HuH-7 (cell line): ENCODE results near the gene PNN.
"Not testable (repeated sequence)": the region's sequence is repeated elsewhere in the genome, so short reads cannot be mapped to it uniquely, and the experiment has no call there.

Source experiments
- DNase-seq: peaks from one replicate; pipeline ENCODE4 v3.0.0; 2011; ENCODE audit warnings: low spot score

The PNN gene

DNA sequence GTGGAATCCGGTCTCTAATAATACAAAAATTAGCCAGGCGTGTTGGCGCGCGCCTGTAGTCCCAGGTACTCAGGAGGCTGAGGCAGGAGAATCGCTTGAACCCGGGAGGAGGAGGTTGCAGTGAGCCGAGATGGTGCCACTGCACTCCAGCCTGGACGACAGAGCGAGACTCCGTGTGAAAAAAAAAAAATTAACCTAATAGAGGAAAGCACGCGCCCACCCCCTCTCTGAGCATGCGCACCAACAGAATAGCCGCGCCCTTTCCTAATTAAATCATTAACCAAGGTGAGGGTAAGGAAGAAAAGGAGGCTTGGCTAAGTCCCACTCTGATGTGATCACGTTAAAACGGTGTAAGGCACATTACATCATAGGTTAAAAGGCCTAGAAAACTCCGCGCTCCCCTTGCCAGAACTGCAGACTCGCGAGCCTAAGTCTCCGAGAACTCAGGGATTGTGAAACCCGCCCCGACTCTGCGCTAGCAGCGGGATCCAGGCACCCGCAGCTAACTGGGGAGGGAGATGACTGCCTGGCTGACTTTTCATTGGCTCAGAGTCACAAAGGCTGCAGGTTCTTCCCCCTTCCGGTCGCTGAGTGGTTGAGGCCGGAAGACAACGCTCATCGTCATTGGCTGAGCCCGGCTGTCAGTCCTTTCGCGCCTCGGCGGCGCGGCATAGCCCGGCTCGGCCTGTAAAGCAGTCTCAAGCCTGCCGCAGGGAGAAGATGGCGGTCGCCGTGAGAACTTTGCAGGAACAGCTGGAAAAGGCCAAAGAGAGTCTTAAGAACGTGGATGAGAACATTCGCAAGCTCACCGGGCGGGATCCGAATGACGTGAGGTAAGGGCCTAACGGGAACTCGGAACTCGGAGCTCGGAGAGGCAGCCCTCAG is at the start of gene PNN:
Gene PNN, plus strand, starts transcription at position 695 of the 885 bp plus-strand sequence. Its CDS starts 26 bp downstream, at position 721.
- peak; percentile 78 for DNase-seq

DNA sequence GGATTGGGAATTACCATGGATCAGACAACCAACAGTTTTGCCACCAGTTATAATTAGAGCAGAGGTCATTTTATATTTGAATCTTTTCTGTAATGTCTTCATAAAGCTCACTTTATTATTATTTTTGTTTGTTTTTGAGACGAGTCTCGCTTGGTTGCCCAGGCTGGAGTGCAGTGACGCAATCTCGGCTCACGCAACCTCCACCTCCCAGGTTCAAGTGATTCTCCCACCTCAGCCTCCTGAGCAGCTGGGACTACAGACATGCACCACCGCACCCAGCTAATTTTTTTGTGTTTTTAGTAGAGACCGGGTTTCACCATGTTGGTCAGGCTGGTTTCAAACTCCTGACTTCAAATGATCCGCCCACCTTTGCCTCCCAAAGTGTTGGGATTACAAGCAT is 37.2 kb upstream of the PNN start:
- DNase-seq = not testable (repeated sequence)

DNA sequence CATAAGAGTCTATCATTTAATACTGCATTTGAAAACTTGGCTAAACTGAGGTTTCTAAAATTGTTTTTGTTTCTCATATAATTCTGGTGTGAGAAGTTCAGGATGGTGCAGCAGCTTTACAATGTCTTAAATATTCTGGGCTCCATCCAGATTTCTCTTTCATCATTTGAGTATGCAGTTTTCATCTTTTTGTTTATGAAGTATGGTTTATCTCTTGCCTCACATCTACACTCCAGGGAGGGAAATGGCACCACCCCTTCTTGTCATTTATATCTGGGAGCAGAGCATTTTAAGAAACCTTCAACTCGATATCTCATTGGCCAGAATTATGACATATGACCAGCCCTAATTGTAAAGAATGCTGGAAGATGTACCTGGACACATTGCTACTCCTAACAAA is 36.6 kb upstream of the PNN start:
- no peak for DNase-seq

- no peak for DNase-seq
These were observed 34.9 kb upstream of the PNN start for GRCh38 chr14:39140170-39140569.

- DNase-seq = not testable (repeated sequence)
These were observed 33.4 kb upstream of the PNN start for GRCh38 chr14:39141623-39142022.

GRCh38 chr14:39143226-39143625 is 31.8 kb upstream of the PNN start:
- not testable (repeated sequence) for DNase-seq

- DNase-seq = peak; percentile 32
These were observed 29.6 kb upstream of the PNN start for GRCh38 chr14:39145266-39145966.

GRCh38 chr14:39154594-39155189 is 20.4 kb upstream of the PNN start:
- no peak for DNase-seq

- no peak for DNase-seq
These were observed 17.6 kb upstream of the PNN start for GRCh38 chr14:39157491-39157890.

- DNase-seq = no peak
These were observed 16.7 kb upstream of the PNN start for GRCh38 chr14:39158222-39158858.

GRCh38 chr14:39160494-39160893 is 14.6 kb upstream of the PNN start:
- no peak for DNase-seq

DNA sequence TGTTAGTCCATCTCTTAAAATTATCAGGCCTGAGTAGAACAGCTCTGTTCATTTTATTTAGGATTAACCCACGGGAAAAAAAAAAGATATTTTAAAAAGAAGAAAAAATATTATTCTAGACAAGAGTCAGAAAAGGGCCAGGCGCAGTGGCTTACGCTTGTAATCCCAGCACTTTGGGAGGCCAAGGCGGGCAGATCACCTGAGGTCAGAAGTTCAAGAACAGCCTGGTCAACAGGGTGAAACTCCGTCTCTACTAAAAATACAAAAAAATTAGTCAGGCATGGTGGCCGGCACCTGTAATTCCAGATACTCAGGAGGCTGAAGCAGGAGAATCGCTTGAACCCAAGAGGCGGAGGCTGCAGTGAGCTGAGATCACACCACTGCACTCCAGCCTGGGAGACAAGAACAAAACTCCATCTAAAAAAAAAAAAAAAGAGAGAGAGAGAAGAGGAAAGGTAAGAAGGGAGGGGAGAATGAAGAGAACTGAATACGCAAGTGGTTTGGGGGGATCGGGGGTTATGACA is 7.2 kb upstream of the PNN start:
- not testable (repeated sequence) for DNase-seq

GRCh38 chr14:39168591-39168990 is 6.5 kb upstream of the PNN start:
- DNase-seq = no peak

DNA sequence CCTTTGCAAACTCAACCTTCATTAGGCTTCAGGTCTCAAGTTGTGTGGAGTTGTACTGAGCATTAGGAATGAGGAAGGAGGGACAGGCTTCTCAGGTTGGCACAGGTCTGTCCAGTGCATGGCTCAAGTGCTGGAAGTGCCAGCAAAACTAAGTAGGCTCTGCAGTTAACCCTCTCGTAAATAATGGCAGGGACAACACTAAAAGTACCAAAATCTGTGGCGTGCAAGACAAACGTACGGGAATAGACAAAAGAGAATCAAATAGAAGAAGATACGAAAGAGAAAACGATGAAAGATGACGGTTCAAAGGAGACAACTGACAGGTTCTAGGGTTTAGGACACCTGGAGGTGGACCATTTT is 5.5 kb upstream of the PNN start:
- DNase-seq = no peak

DNA sequence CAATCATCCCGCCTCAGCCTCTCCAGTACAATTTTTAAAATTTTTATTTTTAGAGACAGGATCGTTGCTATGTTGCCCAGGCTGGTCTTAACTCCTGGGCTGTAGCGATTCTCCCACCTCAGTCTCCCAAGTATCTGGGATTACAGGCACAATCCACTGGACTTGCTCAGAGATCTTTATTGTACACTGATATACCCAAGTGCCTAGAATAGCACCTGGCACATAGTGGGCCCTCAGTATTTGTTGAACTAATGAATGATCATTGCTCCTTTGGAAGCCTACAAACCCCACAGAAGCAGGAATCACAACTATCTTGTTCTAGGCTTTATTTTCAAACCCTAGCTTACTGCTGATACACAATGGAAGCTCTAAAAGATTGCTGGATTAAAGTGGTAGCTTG is 1.9 kb upstream of the PNN start:
- DNase-seq = no peak

- no peak for DNase-seq
These were observed 600 bp downstream of the PNN start for GRCh38 chr14:39175445-39176262.

DNA sequence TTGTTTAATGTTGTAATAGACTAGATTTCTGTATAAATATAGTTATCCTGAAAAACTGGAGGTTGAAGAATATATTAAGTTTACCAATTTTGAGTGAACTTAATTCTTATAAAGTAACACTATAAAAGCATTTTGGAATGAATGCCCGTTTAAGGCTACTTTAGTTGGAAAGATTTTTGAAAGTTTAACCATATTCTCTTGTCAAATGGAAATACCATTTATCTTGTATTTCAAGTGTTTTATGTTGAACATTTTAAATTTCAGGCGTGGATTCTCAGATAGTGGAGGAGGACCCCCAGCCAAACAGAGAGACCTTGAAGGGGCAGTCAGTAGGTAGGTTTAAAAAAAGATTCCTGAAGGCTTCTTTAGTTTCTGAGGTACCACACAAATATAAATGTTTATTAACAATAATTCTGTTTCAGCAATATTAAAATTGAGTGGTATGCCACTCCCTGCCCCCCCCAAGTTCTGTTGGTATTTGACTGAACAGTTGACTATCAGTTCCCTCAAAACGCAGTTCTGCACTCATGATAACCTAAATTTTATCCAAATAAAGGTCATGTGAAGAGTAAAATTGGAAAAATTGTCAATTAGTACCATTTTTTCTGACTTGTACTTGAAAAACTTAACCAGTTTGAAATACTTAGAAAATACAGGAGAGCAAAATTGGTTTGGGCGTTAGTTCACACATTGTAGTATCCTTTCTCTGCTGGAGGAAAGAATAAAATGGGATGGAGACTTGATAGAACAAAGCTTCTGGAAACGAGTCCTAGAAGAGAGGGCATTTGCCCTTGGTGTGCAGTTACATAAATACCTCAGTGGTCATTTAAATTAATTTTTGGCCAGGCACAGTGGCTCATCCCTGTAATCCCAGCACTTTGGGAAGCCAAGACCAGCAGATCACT is 1.5 kb downstream of the PNN start:
- no peak for DNase-seq

DNA sequence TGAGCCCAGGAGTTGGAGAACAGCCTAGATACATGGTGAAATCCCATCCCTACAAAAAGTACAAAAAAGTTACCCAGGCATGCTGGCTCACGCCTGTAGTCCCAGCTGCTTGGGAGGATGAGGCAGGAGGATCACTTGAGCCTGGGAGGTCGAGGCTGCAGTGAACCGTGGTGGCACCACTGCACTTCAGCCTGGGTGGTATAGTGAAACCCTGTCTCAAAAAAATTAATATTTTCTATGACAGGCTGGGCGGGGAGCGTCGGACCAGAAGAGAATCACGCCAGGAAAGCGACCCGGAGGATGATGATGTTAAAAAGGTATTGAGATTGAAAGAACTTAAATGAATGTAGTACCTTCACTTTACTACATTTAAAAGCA is 2.1 kb downstream of the PNN start:
- no peak for DNase-seq

- no peak for DNase-seq
These were observed 4.0 kb downstream of the PNN start for GRCh38 chr14:39179042-39179441.

GRCh38 chr14:39180553-39180952 is 5.5 kb downstream of the PNN start:
- DNase-seq = no peak
